GM21576 (cell line): ENCODE results near the gene FXYD6.

Experiments
- ATAC-seq: cut with Tn5 transposase; IDR thresholded peaks from one replicate; pipeline ENCODE4 v1.9.1; 2021; ENCODE audit warnings: mild to moderate bottlenecking, moderate library complexity; ENCODE audit not compliant: unreplicated experiment

Gene FXYD6

GRCh38 chr11:117796456-117796871 is 80.0 kb downstream of the FXYD6 start:
- ATAC-seq = no peak

GRCh38 chr11:117795638-117796455 is 80.6 kb downstream of the FXYD6 start:
- no peak for ATAC-seq

- no peak for ATAC-seq
Observed at GRCh38 chr11:117794772-117795629, 81.5 kb downstream of the FXYD6 start.

GRCh38 chr11:117794135-117794534 is 82.3 kb downstream of the FXYD6 start:
- no peak for ATAC-seq

GRCh38 chr11:117793583-117793982 is 82.9 kb downstream of the FXYD6 start:
- no peak for ATAC-seq

GRCh38 chr11:117792992-117793391 is 83.5 kb downstream of the FXYD6 start:
- no peak for ATAC-seq

- ATAC-seq = no peak
Observed at GRCh38 chr11:117792241-117792640, 84.2 kb downstream of the FXYD6 start.

- no peak for ATAC-seq
Observed at GRCh38 chr11:117790279-117790678, 86.2 kb downstream of the FXYD6 start.

GRCh38 chr11:117789241-117789640 is 87.2 kb downstream of the FXYD6 start:
- ATAC-seq = no peak
